GM18517 (cell line): ENCODE data around the gene CCBE1.

ENCODE experiments used
- ATAC-seq: cut with Tn5 transposase; IDR thresholded peaks from one replicate; pipeline ENCODE4 v1.9.1; 2021; ENCODE audit warnings: mild to moderate bottlenecking, moderate library complexity; ENCODE audit not compliant: unreplicated experiment

Gene CCBE1

GRCh38 chr18:59576541-59577385 lies 120.5 kb downstream of the CCBE1 start:
- no peak for ATAC-seq

DNA sequence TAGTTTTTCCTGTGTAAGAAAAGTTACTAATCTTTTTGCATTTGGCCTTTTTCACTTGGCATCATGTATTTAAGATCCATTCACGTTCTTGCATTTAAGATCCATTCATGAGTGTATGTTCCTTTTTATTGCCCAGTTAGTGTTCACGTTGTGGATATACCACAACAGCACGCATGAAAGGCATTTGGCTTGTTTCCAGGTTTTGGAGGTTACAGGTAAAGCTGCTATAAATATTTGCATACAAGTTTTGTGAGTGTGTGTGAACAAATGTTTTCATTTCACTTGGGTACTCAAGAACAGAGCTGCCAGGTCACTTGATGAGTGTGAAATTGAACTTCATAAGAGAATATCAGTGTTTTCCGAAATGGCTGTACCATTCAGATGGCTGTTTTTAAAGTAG lies 121.2 kb downstream of the CCBE1 start:
- no peak for ATAC-seq

DNA sequence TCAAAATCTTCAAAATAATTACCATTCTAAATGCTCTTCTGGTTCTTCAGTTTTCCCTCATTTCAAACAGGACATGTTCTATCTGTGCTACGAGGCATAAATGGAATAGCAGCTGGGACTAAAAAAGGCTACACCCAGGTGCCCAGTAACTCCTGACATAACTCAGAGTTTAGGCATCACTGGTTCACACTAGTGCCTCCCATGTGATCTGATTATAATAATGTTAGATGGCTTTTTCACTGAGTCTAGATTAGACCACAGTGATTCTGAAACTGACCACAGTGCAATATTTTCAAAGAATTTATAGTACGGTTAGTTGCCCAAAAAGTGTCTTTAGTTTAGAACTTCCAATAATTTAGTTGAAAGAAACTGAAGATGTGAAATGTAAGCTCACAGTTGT lies 123.3 kb downstream of the CCBE1 start:
- no peak for ATAC-seq

DNA sequence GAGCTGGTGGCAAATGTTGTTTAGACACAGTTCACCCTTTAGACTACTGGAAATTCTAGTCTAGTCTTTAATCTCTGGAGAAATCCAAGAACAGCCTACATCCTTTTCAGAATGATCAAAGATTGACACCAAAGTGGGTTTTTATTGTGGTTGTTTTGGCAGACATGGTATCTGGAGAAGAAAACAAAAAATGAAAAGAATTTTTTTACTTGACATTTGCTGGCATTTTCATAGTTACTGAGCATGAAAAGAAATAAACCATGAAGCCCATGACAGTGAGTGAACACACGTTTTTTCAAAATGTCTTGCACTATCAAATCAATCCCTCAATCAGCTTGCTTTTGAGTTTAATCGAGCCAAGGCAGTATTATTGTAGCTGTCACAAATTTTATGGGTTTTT lies 125.3 kb downstream of the CCBE1 start:
- ATAC-seq, result no peak

GRCh38 chr18:59570796-59571195 lies 126.4 kb downstream of the CCBE1 start:
- ATAC-seq, result no peak

GRCh38 chr18:59570101-59570775 lies 127.0 kb downstream of the CCBE1 start:
- ATAC-seq, result no peak

DNA sequence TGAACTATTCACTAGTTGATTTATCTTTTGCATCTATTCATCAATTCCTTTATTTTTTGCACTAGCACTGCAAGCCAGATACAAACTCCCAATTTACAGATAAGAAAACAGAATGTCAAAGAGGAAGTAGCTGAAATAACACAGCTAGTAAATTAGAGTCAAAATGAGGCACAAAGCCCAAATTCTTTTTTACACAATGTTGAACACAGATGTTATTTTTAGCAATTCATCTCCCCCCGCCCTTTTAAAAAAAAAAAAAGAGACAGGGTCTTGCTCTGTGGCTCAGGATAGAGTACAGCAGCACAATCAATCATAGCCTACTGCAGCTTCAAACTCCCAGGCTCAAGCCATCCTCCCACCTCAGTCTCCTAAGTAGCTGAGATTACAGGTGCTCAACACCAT lies 127.8 kb downstream of the CCBE1 start:
- no peak for ATAC-seq

- ATAC-seq, result no peak
These were observed 129.8 kb downstream of the CCBE1 start for GRCh38 chr18:59567431-59567830.

GRCh38 chr18:59566533-59566971 lies 130.7 kb downstream of the CCBE1 start:
- no peak for ATAC-seq

DNA sequence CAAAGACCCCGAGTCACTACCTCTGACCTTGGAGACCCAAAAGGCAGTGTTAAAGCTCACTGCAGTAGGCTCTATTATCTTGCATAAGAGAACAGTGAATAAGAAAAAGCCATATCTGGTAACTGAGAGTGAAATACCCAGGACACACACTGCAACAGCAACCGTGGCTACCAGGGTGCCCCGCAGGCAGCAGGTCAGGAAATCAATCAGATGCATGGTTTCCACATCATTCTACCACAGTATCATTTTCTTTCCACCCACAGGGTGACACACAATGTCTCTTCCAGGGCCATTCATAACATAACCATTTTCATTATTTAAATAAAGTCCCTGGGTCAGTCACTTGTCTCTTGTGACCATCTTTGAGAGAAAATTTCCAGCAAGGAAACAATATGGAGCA lies 131.3 kb downstream of the CCBE1 start:
- ATAC-seq, result no peak

DNA sequence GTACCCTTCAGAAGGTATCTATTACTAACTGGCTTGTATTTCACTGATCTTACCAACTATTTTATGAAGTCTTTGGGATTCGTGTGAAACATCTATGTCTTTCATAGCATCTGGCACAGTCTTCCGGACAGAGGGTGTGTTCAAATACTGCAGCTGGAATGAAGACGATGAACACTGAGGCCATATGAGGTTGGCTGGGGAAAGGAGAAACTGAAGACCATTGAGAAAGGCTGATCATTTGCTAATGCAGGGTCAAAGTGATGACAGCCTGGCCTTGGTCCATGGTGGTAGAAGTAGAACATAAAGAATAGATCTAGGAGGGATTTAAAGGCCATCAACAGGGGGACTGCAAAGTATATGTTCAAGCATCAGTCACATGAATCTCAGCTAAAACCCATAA lies 132.7 kb downstream of the CCBE1 start:
- ATAC-seq, result no peak

DNA sequence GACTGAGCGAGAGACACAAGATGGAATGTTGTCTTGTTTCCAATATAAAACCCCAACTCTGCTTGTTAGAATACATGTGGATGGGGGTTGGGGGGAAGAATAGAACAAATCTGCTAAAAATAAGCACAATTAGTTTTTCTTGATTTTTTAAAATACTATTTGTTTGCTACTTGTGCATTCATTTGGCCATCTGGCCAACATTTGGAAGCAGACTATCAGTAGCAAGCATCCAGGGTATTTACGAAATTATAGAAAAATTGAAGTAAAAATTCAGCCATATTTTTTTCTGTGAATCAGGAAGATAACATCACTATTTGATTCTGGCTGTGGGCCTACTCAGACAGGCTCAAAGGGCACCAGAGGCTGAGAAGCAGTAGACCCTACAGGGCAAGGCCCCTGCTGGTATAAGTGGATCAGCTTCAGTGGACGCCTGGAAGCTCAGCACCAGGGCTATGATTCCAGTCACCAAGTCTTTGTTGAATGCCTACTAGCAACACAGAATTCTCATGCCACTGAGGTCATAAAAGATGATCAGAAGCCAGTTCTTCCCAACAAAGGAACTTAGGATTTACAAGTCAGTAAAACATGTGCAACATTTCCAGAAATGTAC lies 133.9 kb downstream of the CCBE1 start:
- ATAC-seq, result no peak

GRCh38 chr18:59562751-59563150 lies 134.5 kb downstream of the CCBE1 start:
- ATAC-seq, result no peak

DNA sequence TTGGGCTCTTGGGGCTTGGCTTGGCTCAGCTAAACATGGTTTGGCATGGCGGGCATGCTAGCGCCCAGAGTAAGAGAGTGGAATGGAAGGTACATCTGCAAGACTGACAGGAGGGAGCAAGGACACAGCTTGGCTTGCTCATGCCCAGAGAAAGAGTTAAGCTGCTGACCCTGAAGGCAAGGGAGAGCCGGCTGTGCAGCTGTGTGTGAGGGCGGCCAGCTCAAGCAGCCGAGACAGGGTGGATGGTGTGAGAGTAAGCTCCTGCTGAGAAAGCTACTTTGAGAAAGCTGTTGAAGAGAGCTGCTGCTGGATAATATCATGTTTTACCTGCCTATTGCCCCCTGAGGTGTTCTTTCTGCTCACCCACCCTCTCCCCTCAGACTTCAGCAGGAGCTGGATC lies 135.6 kb downstream of the CCBE1 start:
- no peak for ATAC-seq

GRCh38 chr18:59560556-59560955 lies 136.7 kb downstream of the CCBE1 start:
- no peak for ATAC-seq

DNA sequence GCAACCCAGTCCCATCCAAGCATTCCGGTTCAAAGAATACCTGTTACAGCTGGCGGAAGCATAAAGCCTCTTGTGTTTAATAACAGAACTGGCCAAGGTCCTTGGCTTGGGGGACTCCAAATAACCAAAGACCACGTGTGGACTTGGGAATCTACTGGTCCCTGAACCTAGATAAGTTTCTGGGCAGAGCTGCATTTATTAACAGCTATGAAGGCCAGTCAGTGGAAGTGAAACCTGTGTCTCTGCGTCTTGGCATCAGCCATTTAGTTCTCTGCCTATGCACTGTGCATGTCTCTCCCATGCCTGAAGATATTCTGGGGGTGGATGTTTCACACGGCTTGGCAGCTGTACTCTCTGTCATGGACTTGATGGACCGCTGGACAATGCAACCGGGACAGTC lies 137.7 kb downstream of the CCBE1 start:
- no peak for ATAC-seq

DNA sequence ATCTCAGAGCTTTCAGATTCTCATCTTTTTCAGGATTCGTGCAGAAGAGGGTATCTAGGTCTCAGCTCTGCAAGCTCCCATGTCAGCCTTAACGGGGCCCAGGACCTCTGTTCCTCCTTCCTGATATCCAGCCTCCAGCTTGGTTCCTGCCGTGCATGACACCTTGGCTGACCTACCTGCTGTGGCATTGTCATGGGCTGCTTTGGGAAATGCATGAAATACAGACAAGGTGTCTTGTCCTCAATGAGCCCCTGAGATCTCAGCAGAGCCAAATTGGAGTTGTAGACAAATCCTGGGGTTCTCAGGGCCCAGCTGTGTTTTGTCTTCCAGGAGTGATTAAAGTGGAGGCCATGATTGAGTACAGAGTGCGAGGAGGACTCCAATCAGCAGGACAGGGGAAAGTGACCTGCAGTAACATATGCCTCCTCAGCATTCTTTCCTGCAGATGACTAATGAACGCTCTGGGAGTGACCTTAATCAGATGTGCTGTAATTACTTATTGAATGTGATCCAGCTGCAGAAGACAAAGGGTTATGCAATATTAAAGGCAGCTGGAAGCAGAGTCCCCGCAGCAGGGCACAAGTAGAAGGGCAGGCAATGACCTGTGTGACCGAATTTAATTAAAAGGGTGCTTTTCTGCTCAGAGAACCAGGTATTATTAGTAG lies 141.1 kb downstream of the CCBE1 start:
- no peak for ATAC-seq

GRCh38 chr18:59554796-59555335 lies 142.4 kb downstream of the CCBE1 start:
- no peak for ATAC-seq

GRCh38 chr18:59553273-59553870 lies 143.9 kb downstream of the CCBE1 start:
- no peak for ATAC-seq

DNA sequence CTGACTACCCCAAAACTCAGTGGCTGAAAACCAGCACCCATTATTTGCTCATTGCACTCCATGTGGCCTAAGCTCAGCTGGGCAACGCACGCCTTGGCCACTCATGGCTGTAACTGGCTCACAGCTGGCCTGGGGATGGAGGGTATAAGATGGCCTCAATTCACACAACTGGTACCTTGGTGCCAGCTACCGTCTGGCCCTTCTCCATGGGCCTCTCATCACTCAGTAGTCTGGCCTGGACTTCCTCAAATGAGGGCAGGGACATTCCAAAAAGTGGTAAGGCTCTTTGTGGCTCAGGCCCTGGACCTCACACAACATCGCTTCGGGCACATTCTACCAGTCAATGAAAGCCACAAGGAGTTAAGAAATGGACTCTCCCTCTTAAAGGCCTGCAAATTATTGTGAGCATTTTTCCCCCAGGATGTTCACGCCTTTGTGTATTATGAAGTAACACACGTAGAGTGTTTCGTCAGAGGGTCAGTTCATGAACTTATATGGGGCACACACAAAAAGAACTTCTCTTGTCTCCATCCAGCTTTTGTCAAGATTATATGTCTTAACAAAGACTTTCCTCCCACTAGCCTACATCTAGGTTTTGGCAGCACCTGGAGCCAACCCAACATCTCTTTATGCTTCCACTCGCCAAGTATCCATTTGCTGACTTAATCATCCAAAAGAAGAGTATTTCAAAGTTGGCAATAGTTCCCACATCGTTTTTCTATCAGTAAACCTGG lies 145.2 kb downstream of the CCBE1 start:
- no peak for ATAC-seq
